ENCODE data around the gene FBLN2.

Gene FBLN2

GRCh38 chr3:13508496-13508895, 40.4 kb upstream of the FBLN2 start:
- DNase-seq (ENCODE audit: low read depth) = no peak
- no peak overlapping the region for H3K4me3 ChIP-seq (ENCODE audit: low read depth, low read length)
- TF ChIP-seq CTCF (IDR thresholded peaks at IDR 0.05; ENCODE audit: low read depth, low read length, missing control alignments) = no peak

GRCh38 chr3:13509059-13509815, 39.7 kb upstream of the FBLN2 start:
- no peak for TF ChIP-seq CTCF (IDR thresholded peaks at IDR 0.05; ENCODE audit: low read depth, low read length, missing control alignments)
- DNase-seq (ENCODE audit: low read depth) = no peak
- H3K4me3 ChIP-seq (ENCODE audit: low read depth, low read length) = no peak overlapping the region

GRCh38 chr3:13509816-13510192, 39.1 kb upstream of the FBLN2 start:
- DNase-seq (ENCODE audit: low read depth) = no peak
- H3K4me3 ChIP-seq (ENCODE audit: low read depth, low read length) = no peak overlapping the region

GRCh38 chr3:13512451-13512850, 36.5 kb upstream of the FBLN2 start:
- TF ChIP-seq CTCF (IDR thresholded peaks at IDR 0.05; ENCODE audit: low read depth, low read length, missing control alignments) = no peak
- no peak for DNase-seq (ENCODE audit: low read depth)
- H3K4me3 ChIP-seq (ENCODE audit: low read depth, low read length) = no peak overlapping the region

More at GRCh38 chr3:13509816-13510192, 39.1 kb upstream of the FBLN2 start:
- TF ChIP-seq CTCF (IDR thresholded peaks at IDR 0.05; ENCODE audit: low read depth, low read length, missing control alignments) = no peak

GRCh38 chr3:13513051-13513912, 35.6 kb upstream of the FBLN2 start:
- DNase-seq (ENCODE audit: low read depth) = no peak
- H3K4me3 ChIP-seq (ENCODE audit: low read depth, low read length) = no peak overlapping the region
- TF ChIP-seq CTCF (IDR thresholded peaks at IDR 0.05; ENCODE audit: low read depth, low read length, missing control alignments) = no peak

GRCh38 chr3:13513913-13514517, 34.9 kb upstream of the FBLN2 start:
- TF ChIP-seq CTCF (IDR thresholded peaks at IDR 0.05; ENCODE audit: low read depth, low read length, missing control alignments) = no peak
- no peak for DNase-seq (ENCODE audit: low read depth)
- no peak overlapping the region for H3K4me3 ChIP-seq (ENCODE audit: low read depth, low read length)
